Hepatocyte (in vitro differentiated cells): ENCODE data around the gene PCSK4. TPM values are rescaled to one million over a fixed set of nuclear protein-coding genes. Genes with fewer than 3 reads are reported as not detected.

Experiments used
- DNase-seq: peaks from one replicate; pipeline ENCODE4 v3.0.0-alpha.2; 2016; ENCODE audit warnings: low spot score
- H2AFZ ChIP-seq: fragments of 200-600 bp; sonication (generic); 2 replicates; pipeline ENCODE4 v1.6.0; 2016; ENCODE audit warnings: antibody characterized with exemption, mild to moderate bottlenecking
- H3K27ac ChIP-seq: fragments of 200-600 bp; sonication (generic); 2 replicates; pipeline ENCODE4 v1.5.1; 2016; ENCODE audit warnings: mild to moderate bottlenecking
- H3K27me3 ChIP-seq: fragments of 200-600 bp; sonication (generic); 2 replicates; pipeline ENCODE4 v1.6.1; 2016
- H3K36me3 ChIP-seq: fragments of 200-600 bp; sonication (generic); replicated peaks from 2 replicates; pipeline ENCODE4 v1.5.1; 2016; ENCODE audit warnings: low read depth; ENCODE audit not compliant: insufficient read depth
- H3K4me1 ChIP-seq: fragments of 200-600 bp; sonication (generic); 2 replicates; pipeline ENCODE4 v1.5.1; 2016; ENCODE audit warnings: mild to moderate bottlenecking, moderate library complexity; ENCODE audit not compliant: insufficient read depth
- H3K4me2 ChIP-seq: fragments of 200-600 bp; sonication (generic); 2 replicates; pipeline ENCODE4 v1.6.0; 2016
- H3K4me3 ChIP-seq: fragments of 200-600 bp; sonication (generic); 2 replicates; pipeline ENCODE4 v1.5.1; 2016; ENCODE audit warnings: mild to moderate bottlenecking
- H3K79me2 ChIP-seq: fragments of 200-600 bp; sonication (generic); 2 replicates; pipeline ENCODE4 v1.6.0; 2017; ENCODE audit warnings: mild to moderate bottlenecking
- H3K9me2 ChIP-seq: fragments of 200-600 bp; sonication (generic); replicated peaks from 2 replicates; pipeline ENCODE4 v1.6.0; 2017; ENCODE audit warnings: mild to moderate bottlenecking; ENCODE audit not compliant: insufficient read depth
- H3K9me3 ChIP-seq: fragments of 200-600 bp; sonication (generic); 2 replicates; pipeline ENCODE4 v1.5.1; 2016; ENCODE audit warnings: low read depth, mild to moderate bottlenecking
- H4K20me1 ChIP-seq: fragments of 200-600 bp; sonication (generic); 2 replicates; pipeline ENCODE4 v1.6.0; 2016; ENCODE audit warnings: mild to moderate bottlenecking; ENCODE audit not compliant: insufficient read depth, poor library complexity, severe bottlenecking
- EZH2 ChIP-seq: fragments of 200-600 bp; sonication (generic); IDR thresholded peaks from 2 replicates; pipeline ENCODE4 v1.6.1; 2016; ENCODE audit warnings: antibody characterized with exemption, mild to moderate bottlenecking, borderline replicate concordance
- EZH2phosphoT487 ChIP-seq: fragments of 200-600 bp; sonication (generic); IDR thresholded peaks from one replicate; pipeline ENCODE4 v1.6.1; 2018; ENCODE audit warnings: antibody characterized with exemption, mild to moderate bottlenecking, low read depth, moderate library complexity; ENCODE audit not compliant: unreplicated experiment, severe bottlenecking
- WGBS: methylation state at CpG from one replicate; pipeline ENCODE4 v1.1.6; 2016; ENCODE audit warnings: low lambda C conversion rate; ENCODE audit errors: missing lambda C conversion rate; 5-methylcytosine and 5-hydroxymethylcytosine counted together
- polyA plus RNA-seq: library from polyadenylated mRNA; unstranded; fragments of >200 nt; fragmentation: Nextera tagmentation; extraction: Ambion mirVana; gene quantifications from 2 replicates; pipeline ENCODE4 v1.2.1, GENCODE V29; 2016
- total RNA-seq: library from RNA; depleted of rRNA; stranded (reverse); fragments of >200 nt; gene quantifications from 2 replicates; pipeline ENCODE4 v1.2.3, GENCODE V29; 2014
- TF ChIP-seq, protein P1 (sequence below): fragments of 200-600 bp; sonication (generic); IDR thresholded peaks from 2 replicates; pipeline ENCODE4 v1.5.1; 2016; ENCODE audit warnings: antibody characterized with exemption, mild to moderate bottlenecking; ENCODE audit not compliant: poor library complexity

The PCSK4 gene
- total and polyA plus RNA-seq, 2 experiments from 2014 or later, result 7.7 to 9.6 TPM

DNA sequence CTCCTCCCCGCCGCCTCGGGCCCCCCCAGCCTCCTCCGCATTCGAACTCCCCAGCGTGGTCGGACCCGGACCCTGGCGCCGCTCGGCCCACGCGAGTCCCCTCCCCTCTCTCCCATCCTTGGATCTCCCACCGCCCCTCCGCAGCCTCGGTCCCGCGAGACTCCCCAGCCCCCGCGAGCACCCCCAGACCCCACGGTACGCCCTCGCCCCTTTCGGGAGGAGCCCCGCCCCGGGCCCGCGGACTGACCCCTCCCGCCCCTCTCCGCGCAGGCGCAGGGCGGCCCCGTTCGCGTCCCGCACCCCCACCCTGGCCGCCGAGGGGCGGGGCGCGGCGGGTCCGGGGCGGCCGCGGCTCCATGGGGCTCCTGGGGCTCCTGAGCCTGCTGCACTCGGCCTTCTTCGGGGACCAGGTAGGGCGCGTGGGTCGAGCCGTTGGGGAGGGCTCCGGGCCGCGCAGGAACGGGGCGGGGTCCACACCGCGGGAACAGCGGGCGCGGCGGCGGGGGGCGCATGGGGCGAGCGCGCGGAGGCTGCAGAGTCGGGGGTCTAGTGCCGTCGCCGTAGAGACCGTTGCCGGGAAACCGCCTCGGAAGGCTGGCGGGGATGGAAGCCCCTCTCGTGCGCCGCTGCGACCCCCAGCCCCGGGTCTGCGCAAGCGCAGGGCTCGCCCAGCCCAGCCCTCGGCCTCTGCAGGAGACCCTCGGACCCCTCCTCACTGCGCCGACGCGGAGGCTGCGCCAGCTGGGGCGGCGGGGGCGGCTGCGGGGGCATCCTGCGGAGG, 44.0 kb downstream of the PCSK4 start:
- Histone ChIP-seq H3K27ac (no peak overlapping the region), H4K20me1 (peaks cover 18% of the 10 kb centered on the region), H3K9me3 (no peaks in the 10 kb centered on the region), H3K4me3 (peak overlapping the region; percentile 55), H3K27me3 (peaks cover 50% of the 10 kb centered on the region), H2AFZ (peak overlapping the region; percentile 63), H3K36me3 (no peaks in the 10 kb centered on the region), H3K4me1 (peaks cover 17% of the 10 kb centered on the region), H3K4me2 (peak overlapping the region; percentile 96), H3K79me2 (peaks cover under 1% of the 10 kb centered on the region), H3K9me2 (no peaks in the 10 kb centered on the region)
- TF ChIP-seq, protein P1, sequence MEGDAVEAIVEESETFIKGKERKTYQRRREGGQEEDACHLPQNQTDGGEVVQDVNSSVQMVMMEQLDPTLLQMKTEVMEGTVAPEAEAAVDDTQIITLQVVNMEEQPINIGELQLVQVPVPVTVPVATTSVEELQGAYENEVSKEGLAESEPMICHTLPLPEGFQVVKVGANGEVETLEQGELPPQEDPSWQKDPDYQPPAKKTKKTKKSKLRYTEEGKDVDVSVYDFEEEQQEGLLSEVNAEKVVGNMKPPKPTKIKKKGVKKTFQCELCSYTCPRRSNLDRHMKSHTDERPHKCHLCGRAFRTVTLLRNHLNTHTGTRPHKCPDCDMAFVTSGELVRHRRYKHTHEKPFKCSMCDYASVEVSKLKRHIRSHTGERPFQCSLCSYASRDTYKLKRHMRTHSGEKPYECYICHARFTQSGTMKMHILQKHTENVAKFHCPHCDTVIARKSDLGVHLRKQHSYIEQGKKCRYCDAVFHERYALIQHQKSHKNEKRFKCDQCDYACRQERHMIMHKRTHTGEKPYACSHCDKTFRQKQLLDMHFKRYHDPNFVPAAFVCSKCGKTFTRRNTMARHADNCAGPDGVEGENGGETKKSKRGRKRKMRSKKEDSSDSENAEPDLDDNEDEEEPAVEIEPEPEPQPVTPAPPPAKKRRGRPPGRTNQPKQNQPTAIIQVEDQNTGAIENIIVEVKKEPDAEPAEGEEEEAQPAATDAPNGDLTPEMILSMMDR, result no peak
- TF ChIP-seq EZH2phosphoT487 (no peak), EZH2 (no peak)
- 2% methylated on average over 16 of the region's 99 CpGs for WGBS
- DNase-seq, result peak; percentile 79

DNA sequence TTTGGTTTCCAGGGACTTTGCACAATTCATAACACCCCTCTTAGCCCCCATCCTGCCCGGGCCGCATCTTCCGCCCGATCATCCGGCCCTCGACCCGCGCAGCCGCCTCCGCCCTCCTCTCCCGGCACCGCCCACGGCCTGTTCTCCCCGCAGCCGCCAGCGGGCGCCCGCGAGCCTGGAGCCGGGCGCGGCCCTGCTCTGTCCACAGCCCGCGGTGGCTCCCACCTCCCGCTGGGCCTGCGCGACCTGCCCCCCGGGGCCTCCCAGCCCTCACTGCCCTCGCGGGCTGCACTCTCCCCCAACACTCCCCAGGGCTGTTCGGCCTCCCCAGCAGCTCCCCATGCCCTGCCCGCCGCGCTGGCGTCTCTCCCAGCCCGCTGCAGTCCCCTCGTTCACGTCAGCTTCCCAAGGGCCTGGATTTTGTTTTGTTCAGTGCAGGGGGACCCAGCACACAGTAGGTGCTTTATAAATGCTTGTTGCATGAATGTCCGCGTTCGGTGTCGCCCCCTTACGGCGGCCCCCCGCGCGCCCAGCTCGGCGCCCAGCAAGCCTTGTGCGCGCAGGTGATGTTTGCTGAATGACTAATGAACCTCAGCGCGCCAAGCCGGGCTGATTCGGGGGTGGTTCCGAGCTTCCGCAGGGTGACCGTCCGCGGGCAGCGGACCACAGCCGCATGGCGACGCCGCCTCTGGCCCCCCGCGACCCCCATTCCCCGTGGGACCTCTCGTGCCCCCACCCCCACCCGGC, 44.8 kb downstream of the PCSK4 start:
- TF ChIP-seq, protein P1, result peak; percentile 63
- TF ChIP-seq EZH2, result no peak
- Histone ChIP-seq H3K9me3 (no peaks in the 10 kb centered on the region), H3K79me2 (peaks cover 7% of the 10 kb centered on the region), H3K27me3 (peaks cover 42% of the 10 kb centered on the region), H3K36me3 (no peaks in the 10 kb centered on the region), H3K4me3 (peak overlapping the region; percentile 55), H2AFZ (peak overlapping the region; percentile 68), H3K4me1 (peaks cover 17% of the 10 kb centered on the region), H3K27ac (no peak overlapping the region), H4K20me1 (peaks cover 25% of the 10 kb centered on the region), H3K4me2 (peak overlapping the region; percentile 96), H3K9me2 (no peaks in the 10 kb centered on the region)
- 5% methylated on average over 45 of the region's 70 CpGs for WGBS
- peak; percentile 86 for DNase-seq

DNA sequence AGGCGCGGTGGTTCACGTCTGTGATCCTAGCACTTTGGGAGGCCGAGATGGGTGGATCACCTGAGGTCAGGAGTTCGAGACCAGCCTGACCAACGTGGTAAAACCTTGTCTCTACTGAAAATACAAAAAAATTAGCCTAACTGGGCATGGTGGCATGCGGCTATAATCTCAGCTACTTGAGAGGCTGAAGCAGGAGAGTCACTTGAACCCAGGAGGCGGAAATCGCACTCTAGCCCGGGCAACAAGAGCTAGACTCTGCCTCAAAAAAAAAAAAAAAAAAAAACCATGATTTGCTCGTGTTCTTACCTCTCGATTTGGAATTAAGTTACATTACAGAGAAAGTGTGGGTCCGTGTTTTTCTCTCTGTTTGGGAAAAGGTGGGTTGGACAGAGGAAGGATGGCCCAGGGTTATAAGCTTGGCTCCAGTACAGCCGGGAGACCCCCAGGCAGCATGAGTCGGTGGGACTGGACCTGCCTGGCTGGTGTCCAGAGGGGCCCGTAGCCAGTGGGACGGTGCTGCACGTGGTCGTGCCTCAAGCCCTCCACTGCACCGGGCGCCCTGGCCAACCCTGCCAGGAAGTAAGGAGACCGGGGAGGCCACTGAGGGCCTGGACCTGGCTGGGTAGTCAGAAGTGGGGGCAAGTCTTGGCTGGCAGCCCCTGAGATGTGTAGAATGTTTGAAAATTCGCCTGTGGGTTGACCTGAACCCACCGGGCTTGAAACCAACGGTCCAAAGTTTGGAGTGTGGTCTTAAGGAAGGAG, 48.3 kb downstream of the PCSK4 start:
- WGBS, result 93% methylated on average over 25 of the region's 25 CpGs
- no peak overlapping the region for H2AFZ ChIP-seq
- H3K9me2 ChIP-seq, result no peaks in the 10 kb centered on the region
- no peak overlapping the region for H3K4me3 ChIP-seq
- H3K27ac ChIP-seq, result no peak overlapping the region
- peaks cover 21% of the 10 kb centered on the region for H3K4me1 ChIP-seq
- peaks cover 11% of the 10 kb centered on the region for H3K27me3 ChIP-seq
- no peaks in the 10 kb centered on the region for H3K9me3 ChIP-seq
- no peak for DNase-seq
- H3K79me2 ChIP-seq, result peaks cover 28% of the 10 kb centered on the region
- H3K36me3 ChIP-seq, result no peaks in the 10 kb centered on the region
- H4K20me1 ChIP-seq, result peaks cover 41% of the 10 kb centered on the region
- H3K4me2 ChIP-seq, result no peak overlapping the region
- TF ChIP-seq EZH2 (no peak), EZH2phosphoT487 (no peak)
- TF ChIP-seq, protein P1, result no peak
